ENCODE data around the gene DPYSL3.

DNA sequence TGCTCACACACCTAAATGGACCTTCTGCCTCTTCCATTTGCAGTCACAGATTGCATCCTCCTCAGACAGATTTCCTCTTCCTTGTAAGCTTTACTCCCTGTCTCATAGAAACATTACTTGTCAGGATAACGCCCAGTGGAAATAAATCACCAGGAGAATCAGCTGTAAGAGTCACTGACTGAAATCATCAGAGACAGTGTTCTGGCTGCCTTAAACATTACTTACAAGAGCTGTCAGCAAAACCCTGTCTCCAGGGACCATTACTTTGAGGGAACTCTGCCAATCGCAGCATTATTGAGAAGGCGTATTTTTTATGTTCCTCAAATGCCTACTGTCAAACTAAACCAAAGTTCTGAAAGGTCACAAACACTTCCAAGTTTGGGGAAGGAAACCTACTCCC lies 5.9 kb downstream of the DPYSL3 start:
- TF ChIP-seq, protein P1, sequence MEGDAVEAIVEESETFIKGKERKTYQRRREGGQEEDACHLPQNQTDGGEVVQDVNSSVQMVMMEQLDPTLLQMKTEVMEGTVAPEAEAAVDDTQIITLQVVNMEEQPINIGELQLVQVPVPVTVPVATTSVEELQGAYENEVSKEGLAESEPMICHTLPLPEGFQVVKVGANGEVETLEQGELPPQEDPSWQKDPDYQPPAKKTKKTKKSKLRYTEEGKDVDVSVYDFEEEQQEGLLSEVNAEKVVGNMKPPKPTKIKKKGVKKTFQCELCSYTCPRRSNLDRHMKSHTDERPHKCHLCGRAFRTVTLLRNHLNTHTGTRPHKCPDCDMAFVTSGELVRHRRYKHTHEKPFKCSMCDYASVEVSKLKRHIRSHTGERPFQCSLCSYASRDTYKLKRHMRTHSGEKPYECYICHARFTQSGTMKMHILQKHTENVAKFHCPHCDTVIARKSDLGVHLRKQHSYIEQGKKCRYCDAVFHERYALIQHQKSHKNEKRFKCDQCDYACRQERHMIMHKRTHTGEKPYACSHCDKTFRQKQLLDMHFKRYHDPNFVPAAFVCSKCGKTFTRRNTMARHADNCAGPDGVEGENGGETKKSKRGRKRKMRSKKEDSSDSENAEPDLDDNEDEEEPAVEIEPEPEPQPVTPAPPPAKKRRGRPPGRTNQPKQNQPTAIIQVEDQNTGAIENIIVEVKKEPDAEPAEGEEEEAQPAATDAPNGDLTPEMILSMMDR (IDR thresholded peaks at IDR 0.05; ENCODE audit: extremely low read depth in 1 of 2, insufficient read depth in 1 of 2, low read depth in 1 of 2, low read length in 2 of 2): no peak
- TF ChIP-seq POLR2A (IDR thresholded peaks at IDR 0.05; ENCODE audit: low read depth, low read length) (no peak), MAX (IDR thresholded peaks at IDR 0.05; ENCODE audit: insufficient read depth, insufficient read length) (no peak), FOS (IDR thresholded peaks at IDR 0.05; ENCODE audit: borderline replicate concordance, insufficient read depth, low read length) (no peak), POLR2AphosphoS5 (IDR thresholded peaks at IDR 0.05; ENCODE audit: insufficient read depth, low read depth, low read length) (no peak), EZH2 (IDR thresholded peaks at IDR 0.05; ENCODE audit: borderline replicate concordance, low read depth, low read length, severe bottlenecking) (no peak), MYC (IDR thresholded peaks at IDR 0.05; ENCODE audit: low read depth, low read length) (no peak)
